ENCODE measurements around the gene RPH3AL.
A peak's percentile ranks its signal among the peaks of the same experiment; 100 is the strongest.

RPH3AL gene

GRCh38 chr17:298791-299450, 53.7 kb downstream of the RPH3AL start:
- no peak for DNase-seq

GRCh38 chr17:297758-298157, 54.8 kb downstream of the RPH3AL start:
- no peak for DNase-seq

DNA sequence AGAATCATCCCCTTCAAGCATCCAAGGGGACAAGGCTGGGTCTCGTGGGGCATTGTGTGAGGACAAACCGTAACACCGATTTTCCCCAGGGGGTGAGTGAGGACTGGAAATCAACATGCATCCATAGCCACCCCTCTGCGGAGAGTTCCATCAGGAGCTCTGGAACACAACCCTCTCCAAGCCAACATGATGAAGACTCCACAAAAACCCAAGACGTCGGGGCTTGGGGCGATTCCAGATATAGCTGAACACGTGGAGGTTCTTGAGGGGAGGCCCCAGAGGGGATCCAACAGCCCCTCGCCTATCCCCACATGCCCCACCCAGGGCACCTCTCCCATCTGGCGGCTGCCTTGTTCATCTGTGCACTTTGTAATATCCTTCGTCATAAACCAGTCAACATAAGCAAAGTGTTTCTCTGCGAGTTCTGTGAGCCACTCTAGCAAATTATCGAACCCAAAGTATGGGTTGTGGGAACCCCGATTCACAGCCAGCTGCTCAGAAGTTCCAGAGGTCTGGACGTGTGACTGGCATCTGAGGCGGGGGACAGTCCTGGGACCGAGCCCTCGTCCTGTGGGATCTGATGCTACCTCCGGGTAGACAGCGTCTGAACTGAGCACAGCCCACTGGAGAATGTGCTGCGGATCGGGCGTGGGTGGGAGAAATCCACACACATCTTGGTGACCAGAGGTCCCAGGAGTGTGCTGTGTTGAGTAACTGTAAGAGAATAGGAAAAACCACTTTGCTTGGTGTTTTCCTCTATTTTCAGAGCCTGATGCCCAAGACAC, 55.5 kb downstream of the RPH3AL start:
- no peak for DNase-seq

GRCh38 chr17:296379-296778, 56.2 kb downstream of the RPH3AL start:
- peak; percentile 12 for DNase-seq

DNA sequence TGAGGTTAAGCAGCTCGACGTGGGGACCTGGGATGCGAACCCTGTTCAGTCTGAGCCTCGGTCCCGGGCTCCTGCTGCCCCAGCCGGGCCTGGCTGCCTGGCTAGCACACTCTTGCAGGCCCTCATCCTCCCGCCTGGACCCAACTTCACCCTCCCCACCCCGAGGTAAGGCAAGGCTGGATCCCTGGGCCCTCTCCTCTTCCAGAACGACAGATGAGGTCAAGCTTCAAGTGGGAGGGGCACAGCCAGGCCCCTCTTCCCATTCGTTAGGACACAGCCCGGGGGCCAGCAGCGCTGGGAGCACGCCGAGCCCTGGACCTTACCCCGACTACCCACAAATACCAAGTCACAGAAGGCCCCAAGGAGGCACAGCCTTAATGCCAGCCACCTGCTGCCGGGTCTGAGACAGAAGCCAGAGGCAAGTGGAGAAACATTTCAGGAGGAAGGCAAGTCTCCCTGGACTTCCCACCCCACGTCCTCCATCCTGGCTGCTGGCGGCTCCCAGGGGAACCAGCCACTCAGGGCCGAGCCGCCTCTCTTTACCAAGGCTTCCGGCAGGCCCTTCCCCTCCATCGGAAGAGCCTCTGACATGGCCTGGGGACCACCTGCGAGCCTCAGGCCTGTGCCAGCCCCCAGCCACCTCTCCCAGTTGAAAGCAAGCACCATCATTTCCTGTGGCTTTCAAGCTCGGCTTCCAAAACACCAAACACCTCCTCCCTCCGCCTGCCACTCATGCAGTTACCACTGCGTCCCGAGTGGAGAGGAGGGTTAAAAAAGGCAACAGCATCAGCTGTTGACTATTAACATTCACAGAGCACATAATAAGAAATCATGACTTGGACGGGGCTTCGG, 59.9 kb downstream of the RPH3AL start:
- DNase-seq = peak; percentile 16

- DNase-seq = peak; percentile 53
Measured at GRCh38 chr17:292016-292415, 60.6 kb downstream of the RPH3AL start.

DNA sequence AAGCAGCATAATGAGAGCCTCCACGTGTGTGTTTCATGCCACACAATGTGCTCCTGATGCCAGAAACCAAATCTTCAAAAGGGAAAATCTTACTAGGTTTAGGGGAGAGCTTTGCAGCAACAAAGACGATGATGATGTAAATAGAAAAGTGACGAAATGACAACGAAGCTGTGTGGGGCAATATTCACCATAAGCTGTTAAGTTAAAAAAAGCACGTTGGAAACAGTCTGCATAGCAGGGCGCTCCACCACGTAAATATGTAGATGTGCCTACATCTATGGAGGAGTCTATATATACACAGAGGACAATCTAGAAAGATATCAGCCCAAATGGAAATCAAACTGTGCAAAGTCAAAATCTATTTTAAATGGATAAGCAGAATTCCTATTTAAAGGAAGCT, 61.0 kb downstream of the RPH3AL start:
- DNase-seq = no peak

GRCh38 chr17:290626-291025, 62.0 kb downstream of the RPH3AL start:
- no peak for DNase-seq

GRCh38 chr17:290121-290521, 62.5 kb downstream of the RPH3AL start:
- DNase-seq = peak; percentile 31

DNA sequence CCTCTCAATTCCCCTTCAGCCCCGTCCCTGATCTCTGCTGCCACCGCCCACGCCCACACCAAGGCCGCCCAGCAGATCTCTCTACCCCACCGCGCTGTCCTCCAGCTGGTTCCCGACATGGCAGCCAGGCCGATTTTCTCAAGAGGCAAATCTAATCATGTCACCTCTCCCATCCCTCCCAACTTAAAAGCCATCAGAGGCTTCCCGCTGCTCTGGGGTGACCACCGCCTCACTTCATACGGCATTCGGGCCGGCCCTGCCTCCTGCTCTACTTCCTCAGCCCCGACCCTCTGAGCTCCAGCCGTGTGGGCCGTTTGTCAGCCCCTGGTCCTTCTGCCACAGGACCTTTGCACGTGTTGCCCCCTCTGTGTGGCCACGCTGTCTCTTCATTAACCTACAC, 63.2 kb downstream of the RPH3AL start:
- peak; percentile 41 for DNase-seq

GRCh38 chr17:288802-289356, 63.7 kb downstream of the RPH3AL start:
- DNase-seq = peak; percentile 1

DNA sequence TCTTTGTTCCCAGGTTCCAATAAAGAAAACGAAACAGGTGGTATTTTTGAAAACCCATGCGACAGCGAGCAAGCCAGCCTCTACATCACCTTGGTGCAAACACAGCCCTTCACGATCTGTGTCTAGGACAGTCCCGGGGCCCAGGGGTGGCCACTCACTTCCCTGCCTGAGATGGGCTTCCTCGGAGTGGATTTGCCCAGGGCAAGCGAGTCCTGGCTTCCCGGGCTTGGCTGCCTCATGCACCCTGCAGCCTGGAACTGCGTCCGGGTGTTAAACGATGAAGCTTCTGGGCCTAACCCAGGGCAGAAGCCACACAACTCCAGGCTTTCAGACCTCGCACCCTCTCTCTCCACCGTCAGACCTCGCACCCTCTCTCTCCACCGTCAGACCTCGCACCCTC, 66.0 kb downstream of the RPH3AL start:
- peak; percentile 55 for DNase-seq

GRCh38 chr17:285751-286422, 66.7 kb downstream of the RPH3AL start:
- peak; percentile 54 for DNase-seq

- DNase-seq = peak; percentile 36
Measured at GRCh38 chr17:284676-285355, 67.8 kb downstream of the RPH3AL start.

DNA sequence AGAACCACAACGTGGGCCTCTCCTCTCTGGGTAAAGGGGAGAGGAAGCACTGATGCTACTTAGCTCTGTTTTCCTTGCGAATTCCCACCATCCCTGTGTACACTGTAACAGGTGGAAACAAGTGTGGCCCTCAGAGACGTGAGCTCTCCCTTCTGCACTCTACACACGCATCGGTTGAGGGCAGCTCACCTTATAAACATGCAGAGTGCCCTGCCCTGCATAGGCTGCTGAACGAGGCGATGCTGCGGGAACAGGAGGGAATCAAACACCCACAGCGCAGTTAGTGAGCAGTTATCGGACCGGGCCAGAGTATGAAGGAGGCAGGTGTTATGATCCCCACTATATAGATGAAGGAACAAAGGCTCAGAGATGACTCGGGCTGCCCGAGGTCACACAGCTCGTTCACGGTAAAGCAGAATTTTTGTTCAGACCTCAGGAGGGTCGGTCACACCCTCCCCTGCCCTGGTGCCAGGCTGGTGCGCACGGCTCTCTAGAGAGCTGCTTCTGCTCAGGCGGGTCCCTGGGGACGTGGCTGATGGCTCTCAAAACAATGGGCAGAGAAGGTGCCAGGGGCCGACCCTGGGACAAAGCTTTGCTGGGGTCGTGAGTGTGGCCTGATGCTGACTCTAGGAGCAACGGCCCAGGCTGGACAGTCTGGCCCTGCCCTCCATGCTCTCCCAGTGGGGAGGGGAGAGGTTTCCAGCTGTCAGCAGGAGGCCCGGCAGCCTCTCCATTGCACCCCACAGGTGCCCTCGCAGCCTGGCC, 68.5 kb downstream of the RPH3AL start:
- peak; percentile 37 for DNase-seq

GRCh38 chr17:282912-283882, 69.4 kb downstream of the RPH3AL start:
- DNase-seq = peak; percentile 34

GRCh38 chr17:282000-282911, 70.4 kb downstream of the RPH3AL start:
- DNase-seq = peak; percentile 22

GRCh38 chr17:281365-281999, 71.1 kb downstream of the RPH3AL start:
- peak; percentile 16 for DNase-seq
